OCI-LY3 (cell line): ENCODE results near the gene TTLL11.

Experiments used
- H2AFZ ChIP-seq: fragments of 200-600, 300-600 bp; shearing (Covaris generic); 2 replicates; pipeline ENCODE4 v1.6.0; 2014; ENCODE audit warnings: antibody characterized with exemption, low read depth, low read length
- H3K27ac ChIP-seq: fragments of 200-600, 300-600 bp; sonication (generic); 2 replicates; pipeline ENCODE4 v1.5.1; 2014; ENCODE audit warnings: mild to moderate bottlenecking, low read length, moderate library complexity, mixed read lengths
- H3K27me3 ChIP-seq: fragments of 200-600, 300-600 bp; sonication (generic); 2 replicates; pipeline ENCODE4 v1.6.1; 2014; ENCODE audit warnings: low read depth, low read length, mixed read lengths
- H3K36me3 ChIP-seq: fragments of 200-600, 300-600 bp; sonication (generic); replicated peaks from 2 replicates; pipeline ENCODE3; 2014; ENCODE audit warnings: low read depth, low read length, mixed read lengths
- H3K4me1 ChIP-seq: fragments of 300-600, 200-600 bp; sonication (generic); 2 replicates; pipeline ENCODE4 v1.6.1; 2014; ENCODE audit warnings: low read length, mixed read lengths
- H3K4me2 ChIP-seq: fragments of 200-600, 300-600 bp; sonication (generic); 2 replicates; pipeline ENCODE4 v1.6.1; 2014; ENCODE audit warnings: low read length, mixed read lengths
- H3K4me3 ChIP-seq: fragments of 300-600, 200-600 bp; sonication (generic); 2 replicates; pipeline ENCODE4 v1.5.1; 2014; ENCODE audit warnings: antibody characterized with exemption, mild to moderate bottlenecking, low read length, moderate library complexity
- H3K79me2 ChIP-seq: fragments of 300-600, 200-600 bp; shearing (Covaris generic); 2 replicates; pipeline ENCODE4 v1.6.1; 2014; ENCODE audit warnings: mild to moderate bottlenecking, low read length, mixed read lengths
- H3K9ac ChIP-seq: fragments of 300-600, 200-600 bp; shearing (Covaris generic); 2 replicates; pipeline ENCODE4 v1.6.0; 2014; ENCODE audit warnings: mild to moderate bottlenecking, low read length, moderate library complexity
- H3K9me3 ChIP-seq: fragments of 200-600, 300-600 bp; shearing (Covaris generic); 2 replicates; pipeline ENCODE4 v1.6.1; 2014; ENCODE audit warnings: low read length, mixed read lengths; ENCODE audit not compliant: insufficient read depth
- H4K20me1 ChIP-seq: fragments of 200-600, 300-600 bp; sonication (generic); 2 replicates; pipeline ENCODE4 v1.6.1; 2016; ENCODE audit warnings: low read length, mixed read lengths; ENCODE audit not compliant: insufficient read depth
- EZH2phosphoT487 ChIP-seq: fragments of 200-600 bp; shearing (Covaris generic); IDR thresholded peaks from 2 replicates; pipeline ENCODE4 v1.6.1; 2018; ENCODE audit warnings: antibody characterized with exemption, mixed run types, low read depth
- TF ChIP-seq, protein P1 (sequence below): fragments of 200-600, 300-600 bp; sonication (generic); IDR thresholded peaks from 2 replicates; pipeline ENCODE4 v1.5.1; 2014; ENCODE audit warnings: antibody characterized with exemption, low read length, low read depth

The TTLL11 gene

DNA sequence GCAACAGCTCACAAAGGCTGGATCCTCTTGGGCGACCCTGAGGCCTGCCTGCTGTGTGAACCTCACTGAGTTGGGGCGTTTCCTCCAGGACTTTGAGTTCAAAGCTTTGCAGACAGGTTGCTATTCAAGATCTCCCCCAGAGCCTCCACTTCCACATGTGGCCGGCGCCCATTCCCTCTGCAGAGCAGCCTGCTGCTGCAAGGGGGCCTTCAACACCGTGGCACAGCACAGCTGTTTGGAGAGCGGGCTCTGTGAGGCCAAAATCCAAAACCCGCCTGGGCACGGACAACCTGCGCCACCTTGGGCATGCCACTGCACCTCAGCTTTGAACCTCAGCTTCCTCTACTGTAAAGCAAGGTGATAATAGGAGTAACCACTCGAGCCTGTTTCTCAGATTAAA, 281.4 kb downstream of the TTLL11 start:
- Histone ChIP-seq H4K20me1 (no peaks in the 10 kb centered on the region), H3K4me3 (no peak overlapping the region), H3K79me2 (no peaks in the 10 kb centered on the region), H2AFZ (no peak overlapping the region), H3K9me3 (no peaks in the 10 kb centered on the region), H3K36me3 (no peaks in the 10 kb centered on the region), H3K27ac (no peak overlapping the region), H3K9ac (no peak overlapping the region), H3K27me3 (no peaks in the 10 kb centered on the region), H3K4me1 (0 out of 2 replicates have a peak, but pooled peaks cover 7% of the 10 kb centered on the region), H3K4me2 (no peak overlapping the region)
- TF ChIP-seq, protein P1, sequence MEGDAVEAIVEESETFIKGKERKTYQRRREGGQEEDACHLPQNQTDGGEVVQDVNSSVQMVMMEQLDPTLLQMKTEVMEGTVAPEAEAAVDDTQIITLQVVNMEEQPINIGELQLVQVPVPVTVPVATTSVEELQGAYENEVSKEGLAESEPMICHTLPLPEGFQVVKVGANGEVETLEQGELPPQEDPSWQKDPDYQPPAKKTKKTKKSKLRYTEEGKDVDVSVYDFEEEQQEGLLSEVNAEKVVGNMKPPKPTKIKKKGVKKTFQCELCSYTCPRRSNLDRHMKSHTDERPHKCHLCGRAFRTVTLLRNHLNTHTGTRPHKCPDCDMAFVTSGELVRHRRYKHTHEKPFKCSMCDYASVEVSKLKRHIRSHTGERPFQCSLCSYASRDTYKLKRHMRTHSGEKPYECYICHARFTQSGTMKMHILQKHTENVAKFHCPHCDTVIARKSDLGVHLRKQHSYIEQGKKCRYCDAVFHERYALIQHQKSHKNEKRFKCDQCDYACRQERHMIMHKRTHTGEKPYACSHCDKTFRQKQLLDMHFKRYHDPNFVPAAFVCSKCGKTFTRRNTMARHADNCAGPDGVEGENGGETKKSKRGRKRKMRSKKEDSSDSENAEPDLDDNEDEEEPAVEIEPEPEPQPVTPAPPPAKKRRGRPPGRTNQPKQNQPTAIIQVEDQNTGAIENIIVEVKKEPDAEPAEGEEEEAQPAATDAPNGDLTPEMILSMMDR = no peak
- no peak for TF ChIP-seq EZH2phosphoT487

- TF ChIP-seq, protein P1 = no peak
- no peak for TF ChIP-seq EZH2phosphoT487
- Histone ChIP-seq H3K4me1 (0 out of 2 replicates have a peak, but pooled peaks cover 7% of the 10 kb centered on the region), H3K27me3 (no peaks in the 10 kb centered on the region), H3K9me3 (no peaks in the 10 kb centered on the region), H4K20me1 (no peaks in the 10 kb centered on the region), H3K4me3 (no peak overlapping the region), H3K27ac (no peak overlapping the region), H3K4me2 (no peak overlapping the region), H3K79me2 (no peaks in the 10 kb centered on the region), H2AFZ (no peak overlapping the region), H3K9ac (no peak overlapping the region), H3K36me3 (no peaks in the 10 kb centered on the region)
Measured at GRCh38 chr9:121811140-121811539, 282.0 kb downstream of the TTLL11 start.

DNA sequence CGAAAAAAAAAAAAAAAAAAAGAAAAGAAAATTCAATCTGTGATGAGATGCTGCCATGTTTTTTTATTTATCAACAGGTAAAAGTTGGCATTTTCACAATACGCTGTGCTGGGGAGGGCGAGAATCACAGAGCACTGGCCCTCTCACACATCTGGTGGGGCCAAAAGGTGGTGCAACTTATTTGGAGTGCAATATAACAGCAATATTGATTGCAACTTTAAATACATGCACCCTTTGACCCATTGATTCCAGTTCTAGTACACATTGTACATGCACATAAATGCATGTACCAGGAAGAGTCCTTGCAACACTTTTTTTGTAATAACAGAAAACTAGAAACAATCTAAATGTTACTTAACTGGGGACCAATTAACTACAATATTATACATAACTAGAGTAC, 282.6 kb downstream of the TTLL11 start:
- TF ChIP-seq EZH2phosphoT487 = no peak
- TF ChIP-seq, protein P1 = no peak
- Histone ChIP-seq H3K9ac (no peak overlapping the region), H3K79me2 (no peaks in the 10 kb centered on the region), H3K27ac (no peak overlapping the region), H3K4me2 (no peak overlapping the region), H3K36me3 (no peaks in the 10 kb centered on the region), H3K4me1 (0 out of 2 replicates have a peak, but pooled peaks cover 7% of the 10 kb centered on the region), H2AFZ (no peak overlapping the region), H3K27me3 (no peaks in the 10 kb centered on the region), H3K9me3 (no peaks in the 10 kb centered on the region), H3K4me3 (no peak overlapping the region), H4K20me1 (no peaks in the 10 kb centered on the region)

DNA sequence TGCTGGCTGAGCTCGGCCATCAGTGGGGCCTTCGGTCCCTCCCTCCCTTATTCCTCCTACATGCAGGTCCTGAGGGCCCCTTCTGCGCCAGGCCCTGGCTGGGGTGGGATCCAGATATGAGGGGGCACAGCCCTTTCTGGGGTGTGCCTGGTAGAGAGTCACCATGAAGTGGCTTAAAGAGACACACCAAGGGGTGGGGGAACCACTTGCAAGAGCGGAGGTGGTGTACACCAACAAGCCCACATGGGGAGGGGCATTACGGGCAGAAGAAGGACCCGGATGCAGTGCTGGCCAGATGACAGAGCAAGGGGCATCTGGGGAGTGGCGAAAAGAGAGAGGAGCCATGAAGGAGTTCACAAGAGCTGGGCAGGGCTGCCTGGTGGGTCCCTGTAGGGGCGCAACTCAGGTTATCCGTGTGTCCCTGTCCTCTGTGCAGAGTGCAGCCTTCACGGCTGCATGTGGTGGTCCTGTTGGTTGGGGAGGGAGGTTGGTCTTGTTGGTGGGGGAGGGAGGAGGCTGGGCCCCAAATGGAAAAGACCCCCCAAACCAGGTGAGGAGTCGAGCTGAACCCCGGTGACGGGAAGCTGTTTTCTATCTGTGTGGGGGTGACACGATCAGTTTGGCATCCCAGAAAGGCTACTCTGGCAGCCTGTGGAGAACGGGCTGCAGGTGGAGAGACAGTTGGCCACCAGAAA, 283.6 kb downstream of the TTLL11 start:
- H3K27ac ChIP-seq = no peak overlapping the region
- no peaks in the 10 kb centered on the region for H4K20me1 ChIP-seq
- no peak overlapping the region for H2AFZ ChIP-seq
- TF ChIP-seq, protein P1 = no peak
- no peak for TF ChIP-seq EZH2phosphoT487
- no peak overlapping the region for H3K4me2 ChIP-seq
- no peaks in the 10 kb centered on the region for H3K27me3 ChIP-seq
- H3K4me3 ChIP-seq = no peak overlapping the region
- no peaks in the 10 kb centered on the region for H3K79me2 ChIP-seq
- no peaks in the 10 kb centered on the region for H3K9me3 ChIP-seq
- no peaks in the 10 kb centered on the region for H3K4me1 ChIP-seq
- H3K36me3 ChIP-seq = no peaks in the 10 kb centered on the region
- no peak overlapping the region for H3K9ac ChIP-seq
